GM18951 (cell line): ENCODE results near the gene ARMC2.

Experiments used
- POLR2A ChIP-seq: IDR thresholded peaks from 4 replicates; pipeline ENCODE4 v1.6.1; 2011; ENCODE audit warnings: mild to moderate bottlenecking; ENCODE audit not compliant: insufficient read length, insufficient read depth; ENCODE audit errors: extremely low read depth
- in situ Hi-C: fragments of 300-500 bp; cut with MboI; formaldehyde crosslinking; loops from one replicate; pipeline ENCODE4 v1.12.0; 2022; ENCODE audit warnings: low sequenced_read_pairs, mixed read lengths, inconsistent platforms; ENCODE audit not compliant: unreplicated experiment

ARMC2 gene

GRCh38 chr6:108944707-108945680 is 96.8 kb downstream of the ARMC2 start:
- in situ Hi-C loops, result no loop called here
- TF ChIP-seq POLR2A, result no peak

- in situ Hi-C loops, result no loop called here
These were observed 97.5 kb downstream of the ARMC2 start for GRCh38 chr6:108945681-108946159.

GRCh38 chr6:108946695-108947094 is 98.5 kb downstream of the ARMC2 start:
- TF ChIP-seq POLR2A, result no peak
- in situ Hi-C loops, result no loop called here

More at GRCh38 chr6:108945681-108946159, 97.5 kb downstream of the ARMC2 start:
- no peak for TF ChIP-seq POLR2A

GRCh38 chr6:108947114-108947854 is 99.1 kb downstream of the ARMC2 start:
- TF ChIP-seq POLR2A, result no peak
- in situ Hi-C loops, result no loop called here

GRCh38 chr6:108948181-108948661 is 100.0 kb downstream of the ARMC2 start:
- in situ Hi-C loops, result no loop called here
- no peak for TF ChIP-seq POLR2A

- no peak for TF ChIP-seq POLR2A
- in situ Hi-C loops, result no loop called here
These were observed 103.2 kb downstream of the ARMC2 start for GRCh38 chr6:108951351-108951953.

GRCh38 chr6:108952776-108953486 is 104.7 kb downstream of the ARMC2 start:
- in situ Hi-C loops, result no loop called here
- no peak for TF ChIP-seq POLR2A

- no peak for TF ChIP-seq POLR2A
- in situ Hi-C loops, result no loop called here
These were observed 105.5 kb downstream of the ARMC2 start for GRCh38 chr6:108953681-108954080.

- in situ Hi-C loops, result no loop called here
- no peak for TF ChIP-seq POLR2A
These were observed 107.2 kb downstream of the ARMC2 start for GRCh38 chr6:108955329-108955949.

- TF ChIP-seq POLR2A, result no peak
- in situ Hi-C loops, result no loop called here
These were observed 109.0 kb downstream of the ARMC2 start for GRCh38 chr6:108957221-108957620.

GRCh38 chr6:108958900-108959770 is 110.9 kb downstream of the ARMC2 start:
- TF ChIP-seq POLR2A, result no peak
- in situ Hi-C loops, result no loop called here

- no peak for TF ChIP-seq POLR2A
- in situ Hi-C loops, result no loop called here
These were observed 111.9 kb downstream of the ARMC2 start for GRCh38 chr6:108959972-108960582.
